Measurements from ENCODE around the gene CSNK1E. TPM values are rescaled to one million over a fixed set of nuclear protein-coding genes. Genes with fewer than 3 reads are reported as not detected.

CSNK1E gene
- total and polyA plus RNA-seq, 10 of the 15 experiments (the other 5 are each of a cell fraction or from before 2014, with no cell fraction given) = 5.9 to 107 (median 64.9) TPM

DNA sequence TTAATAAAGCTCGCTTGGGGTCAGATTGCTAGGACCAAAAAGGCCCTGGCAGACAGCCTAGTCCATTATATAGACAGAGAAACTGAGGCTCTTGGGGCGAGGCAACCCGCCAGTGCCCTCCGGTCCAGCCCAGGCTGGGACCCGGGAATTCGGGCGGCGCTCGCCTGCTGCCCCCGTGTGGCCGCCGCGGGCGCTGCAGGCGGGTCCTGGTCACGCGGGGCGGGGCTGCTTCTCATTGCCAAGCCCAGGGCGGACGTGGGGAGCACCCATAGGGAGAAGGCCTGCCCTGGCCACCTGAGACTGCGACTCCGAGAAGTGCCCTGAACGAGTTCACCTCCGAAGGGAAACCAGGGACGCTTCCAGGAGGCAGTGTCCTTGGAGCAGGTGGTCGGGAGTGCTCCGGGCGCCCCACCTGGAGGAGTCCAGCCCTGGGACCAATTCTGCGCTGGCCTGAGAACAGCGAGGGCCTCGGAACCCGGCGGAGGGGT, 36.0 kb upstream of the CSNK1E start (continued):
- TF ChIP-seq, protein P1, sequence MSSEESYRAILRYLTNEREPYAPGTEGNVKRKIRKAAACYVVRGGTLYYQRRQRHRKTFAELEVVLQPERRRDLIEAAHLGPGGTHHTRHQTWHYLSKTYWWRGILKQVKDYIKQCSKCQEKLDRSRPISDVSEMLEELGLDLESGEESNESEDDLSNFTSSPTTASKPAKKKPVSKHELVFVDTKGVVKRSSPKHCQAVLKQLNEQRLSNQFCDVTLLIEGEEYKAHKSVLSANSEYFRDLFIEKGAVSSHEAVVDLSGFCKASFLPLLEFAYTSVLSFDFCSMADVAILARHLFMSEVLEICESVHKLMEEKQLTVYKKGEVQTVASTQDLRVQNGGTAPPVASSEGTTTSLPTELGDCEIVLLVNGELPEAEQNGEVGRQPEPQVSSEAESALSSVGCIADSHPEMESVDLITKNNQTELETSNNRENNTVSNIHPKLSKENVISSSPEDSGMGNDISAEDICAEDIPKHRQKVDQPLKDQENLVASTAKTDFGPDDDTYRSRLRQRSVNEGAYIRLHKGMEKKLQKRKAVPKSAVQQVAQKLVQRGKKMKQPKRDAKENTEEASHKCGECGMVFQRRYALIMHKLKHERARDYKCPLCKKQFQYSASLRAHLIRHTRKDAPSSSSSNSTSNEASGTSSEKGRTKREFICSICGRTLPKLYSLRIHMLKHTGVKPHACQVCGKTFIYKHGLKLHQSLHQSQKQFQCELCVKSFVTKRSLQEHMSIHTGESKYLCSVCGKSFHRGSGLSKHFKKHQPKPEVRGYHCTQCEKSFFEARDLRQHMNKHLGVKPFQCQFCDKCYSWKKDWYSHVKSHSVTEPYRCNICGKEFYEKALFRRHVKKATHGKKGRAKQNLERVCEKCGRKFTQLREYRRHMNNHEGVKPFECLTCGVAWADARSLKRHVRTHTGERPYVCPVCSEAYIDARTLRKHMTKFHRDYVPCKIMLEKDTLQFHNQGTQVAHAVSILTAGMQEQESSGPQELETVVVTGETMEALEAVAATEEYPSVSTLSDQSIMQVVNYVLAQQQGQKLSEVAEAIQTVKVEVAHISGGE (CRISPR knock-in tag; IDR thresholded peaks at IDR 0.05) = no peak
- TF ChIP-seq, protein P2, sequence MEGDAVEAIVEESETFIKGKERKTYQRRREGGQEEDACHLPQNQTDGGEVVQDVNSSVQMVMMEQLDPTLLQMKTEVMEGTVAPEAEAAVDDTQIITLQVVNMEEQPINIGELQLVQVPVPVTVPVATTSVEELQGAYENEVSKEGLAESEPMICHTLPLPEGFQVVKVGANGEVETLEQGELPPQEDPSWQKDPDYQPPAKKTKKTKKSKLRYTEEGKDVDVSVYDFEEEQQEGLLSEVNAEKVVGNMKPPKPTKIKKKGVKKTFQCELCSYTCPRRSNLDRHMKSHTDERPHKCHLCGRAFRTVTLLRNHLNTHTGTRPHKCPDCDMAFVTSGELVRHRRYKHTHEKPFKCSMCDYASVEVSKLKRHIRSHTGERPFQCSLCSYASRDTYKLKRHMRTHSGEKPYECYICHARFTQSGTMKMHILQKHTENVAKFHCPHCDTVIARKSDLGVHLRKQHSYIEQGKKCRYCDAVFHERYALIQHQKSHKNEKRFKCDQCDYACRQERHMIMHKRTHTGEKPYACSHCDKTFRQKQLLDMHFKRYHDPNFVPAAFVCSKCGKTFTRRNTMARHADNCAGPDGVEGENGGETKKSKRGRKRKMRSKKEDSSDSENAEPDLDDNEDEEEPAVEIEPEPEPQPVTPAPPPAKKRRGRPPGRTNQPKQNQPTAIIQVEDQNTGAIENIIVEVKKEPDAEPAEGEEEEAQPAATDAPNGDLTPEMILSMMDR (IDR thresholded peaks at IDR 0.05 in 2 of 3, conservative IDR thresholded peaks at IDR 0.05 in 1 of 3; ENCODE audit: control insufficient read depth in 2 of 3, extremely low read depth in 1 of 3, insufficient read depth in 1 of 3, low read depth in 3 of 3, low read length in 3 of 3) = peak; percentile 91 to 94 (median 93)
- no peak for TF ChIP-seq FOS (IDR thresholded peaks at IDR 0.05; ENCODE audit: borderline replicate concordance, extremely low read depth, insufficient read length)
- no peak for TF ChIP-seq BRCA1 (IDR thresholded peaks at IDR 0.05; ENCODE audit: low read depth, low read length)

DNA sequence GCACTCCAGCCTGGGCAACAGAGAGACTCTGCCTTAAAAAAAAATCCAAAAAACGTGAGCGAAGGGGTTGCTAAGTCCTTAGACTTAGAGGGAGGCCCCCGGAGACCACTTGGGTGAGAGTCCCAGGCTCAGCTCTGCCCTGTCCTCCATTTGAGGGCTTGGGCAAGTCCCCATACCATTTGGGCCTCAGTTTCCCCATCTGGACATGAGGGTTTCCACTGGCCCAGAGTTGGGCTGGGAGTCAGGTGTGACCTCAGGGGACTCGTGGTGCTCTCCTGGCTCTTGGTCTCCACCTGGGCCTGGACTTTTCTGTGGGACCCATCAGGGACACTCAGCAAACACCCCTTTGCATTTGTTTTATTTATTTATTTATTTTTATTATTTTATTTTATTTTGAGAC, 35.2 kb upstream of the CSNK1E start:
- no peaks in the 10 kb centered on the region for H3K9me3 ChIP-seq (replicated peaks; ENCODE audit: control insufficient read depth, insufficient read depth, low read length)
- no TSS peak for BruUV-seq (replicated peaks)
- H3K9ac ChIP-seq (ENCODE audit: control insufficient read depth, insufficient read depth, low read length) = no peak overlapping the region
- H3K79me2 ChIP-seq (ENCODE audit: control insufficient read depth, insufficient read depth, low read length) = no peaks in the 10 kb centered on the region
- H3K27me3 ChIP-seq (replicated peaks in 1 of 2; ENCODE audit: control insufficient read depth in 2 of 2, insufficient read depth in 2 of 2, low read length in 1 of 2) = no peaks in the 10 kb centered on the region
- H3K4me2 ChIP-seq (ENCODE audit: control insufficient read depth, insufficient read depth) = no peak overlapping the region
- SMC1A ChIA-PET (ENCODE audit: uncharacterized antibody, unreplicated experiment) = interaction anchor here (1.1 kb wide), 1 partner anchor 47 kb away, joined by 3 read pairs; no protein-coding TSS in a partner anchor
- POLR2A ChIA-PET = no interaction called here
- RAD21 ChIA-PET (ENCODE audit: unreplicated experiment) = interaction anchor here (0.6 to 1.5 kb wide), 3 partner anchors 79 to 342 kb away, joined by 3 to 8 read pairs (median 3); partner anchors contain the start of gene TMEM184B
- 44% methylated on average over 3 of the region's 4 CpGs for WGBS (ENCODE audit: insufficient coverage, insufficient replicate concordance, low lambda C conversion rate, missing lambda C conversion rate)
- DNase-seq (ENCODE audit: low read depth, low spot score) (no peak), ATAC-seq (no peak), FAIRE-seq (no peak)
- H4K20me1 ChIP-seq (ENCODE audit: control insufficient read depth, insufficient read depth) = no peaks in the 10 kb centered on the region
- no peaks in the 10 kb centered on the region for H3K4me1 ChIP-seq (ENCODE audit: control insufficient read depth, insufficient read depth, low read length)
- in situ Hi-C loops (cut with MboI) (loop anchor here (5.0 kb wide), 1 partner anchor 295 kb away; the partner anchor contains the start of gene PICK1), intact Hi-C loops (cut with micrococcal nuclease; ENCODE audit: unreplicated experiment) (loop anchor here (2.0 to 10.0 kb wide), 4 partner anchors 45 to 238 kb away; partner anchors contain the start of genes BAIAP2L2 and DMC1)
- H3K27ac ChIP-seq (ENCODE audit: control insufficient read depth, insufficient read depth) = no peak overlapping the region
- no peak overlapping the region for H2AFZ ChIP-seq (ENCODE audit: control insufficient read depth, low read depth, low read length)
- CTCF ChIA-PET = interaction anchor here (0.7 to 2.9 kb wide), 12 partner anchors 8 to 300 kb away, joined by 3 to 13 read pairs (median 3); no protein-coding TSS in a partner anchor
- H3K4me3 ChIP-seq = no peak overlapping the region
- H3K36me3 ChIP-seq (ENCODE audit: control insufficient read depth in 2 of 2, insufficient read depth in 2 of 2, low read length in 1 of 2) = peaks cover 6% of the 10 kb centered on the region in 2 experiments; a peak in 3 of 4 replicates
- TF ChIP-seq NBN (IDR thresholded peaks at IDR 0.05) = no peak
- no peak for TF ChIP-seq SREBF1 (IDR thresholded peaks at IDR 0.05; ENCODE audit: low read length)
- no peak for TF ChIP-seq ASH2L (IDR thresholded peaks at IDR 0.05; ENCODE audit: borderline replicate concordance, low read depth)
- TF ChIP-seq, protein P3, sequence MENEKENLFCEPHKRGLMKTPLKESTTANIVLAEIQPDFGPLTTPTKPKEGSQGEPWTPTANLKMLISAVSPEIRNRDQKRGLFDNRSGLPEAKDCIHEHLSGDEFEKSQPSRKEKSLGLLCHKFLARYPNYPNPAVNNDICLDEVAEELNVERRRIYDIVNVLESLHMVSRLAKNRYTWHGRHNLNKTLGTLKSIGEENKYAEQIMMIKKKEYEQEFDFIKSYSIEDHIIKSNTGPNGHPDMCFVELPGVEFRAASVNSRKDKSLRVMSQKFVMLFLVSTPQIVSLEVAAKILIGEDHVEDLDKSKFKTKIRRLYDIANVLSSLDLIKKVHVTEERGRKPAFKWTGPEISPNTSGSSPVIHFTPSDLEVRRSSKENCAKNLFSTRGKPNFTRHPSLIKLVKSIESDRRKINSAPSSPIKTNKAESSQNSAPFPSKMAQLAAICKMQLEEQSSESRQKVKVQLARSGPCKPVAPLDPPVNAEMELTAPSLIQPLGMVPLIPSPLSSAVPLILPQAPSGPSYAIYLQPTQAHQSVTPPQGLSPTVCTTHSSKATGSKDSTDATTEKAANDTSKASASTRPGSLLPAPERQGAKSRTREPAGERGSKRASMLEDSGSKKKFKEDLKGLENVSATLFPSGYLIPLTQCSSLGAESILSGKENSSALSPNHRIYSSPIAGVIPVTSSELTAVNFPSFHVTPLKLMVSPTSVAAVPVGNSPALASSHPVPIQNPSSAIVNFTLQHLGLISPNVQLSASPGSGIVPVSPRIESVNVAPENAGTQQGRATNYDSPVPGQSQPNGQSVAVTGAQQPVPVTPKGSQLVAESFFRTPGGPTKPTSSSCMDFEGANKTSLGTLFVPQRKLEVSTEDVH (IDR thresholded peaks at IDR 0.05; ENCODE audit: low read depth, partially characterized antibody) = no peak
- TF ChIP-seq POLR2AphosphoS5 (IDR thresholded peaks at IDR 0.05; ENCODE audit: low read length) = no peak
- TF ChIP-seq, protein P4, sequence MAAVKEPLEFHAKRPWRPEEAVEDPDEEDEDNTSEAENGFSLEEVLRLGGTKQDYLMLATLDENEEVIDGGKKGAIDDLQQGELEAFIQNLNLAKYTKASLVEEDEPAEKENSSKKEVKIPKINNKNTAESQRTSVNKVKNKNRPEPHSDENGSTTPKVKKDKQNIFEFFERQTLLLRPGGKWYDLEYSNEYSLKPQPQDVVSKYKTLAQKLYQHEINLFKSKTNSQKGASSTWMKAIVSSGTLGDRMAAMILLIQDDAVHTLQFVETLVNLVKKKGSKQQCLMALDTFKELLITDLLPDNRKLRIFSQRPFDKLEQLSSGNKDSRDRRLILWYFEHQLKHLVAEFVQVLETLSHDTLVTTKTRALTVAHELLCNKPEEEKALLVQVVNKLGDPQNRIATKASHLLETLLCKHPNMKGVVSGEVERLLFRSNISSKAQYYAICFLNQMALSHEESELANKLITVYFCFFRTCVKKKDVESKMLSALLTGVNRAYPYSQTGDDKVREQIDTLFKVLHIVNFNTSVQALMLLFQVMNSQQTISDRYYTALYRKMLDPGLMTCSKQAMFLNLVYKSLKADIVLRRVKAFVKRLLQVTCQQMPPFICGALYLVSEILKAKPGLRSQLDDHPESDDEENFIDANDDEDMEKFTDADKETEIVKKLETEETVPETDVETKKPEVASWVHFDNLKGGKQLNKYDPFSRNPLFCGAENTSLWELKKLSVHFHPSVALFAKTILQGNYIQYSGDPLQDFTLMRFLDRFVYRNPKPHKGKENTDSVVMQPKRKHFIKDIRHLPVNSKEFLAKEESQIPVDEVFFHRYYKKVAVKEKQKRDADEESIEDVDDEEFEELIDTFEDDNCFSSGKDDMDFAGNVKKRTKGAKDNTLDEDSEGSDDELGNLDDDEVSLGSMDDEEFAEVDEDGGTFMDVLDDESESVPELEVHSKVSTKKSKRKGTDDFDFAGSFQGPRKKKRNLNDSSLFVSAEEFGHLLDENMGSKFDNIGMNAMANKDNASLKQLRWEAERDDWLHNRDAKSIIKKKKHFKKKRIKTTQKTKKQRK (IDR thresholded peaks at IDR 0.05; ENCODE audit: low read depth, low read length) = no peak
